Measurements from ENCODE around the gene CACNB3.

DNA sequence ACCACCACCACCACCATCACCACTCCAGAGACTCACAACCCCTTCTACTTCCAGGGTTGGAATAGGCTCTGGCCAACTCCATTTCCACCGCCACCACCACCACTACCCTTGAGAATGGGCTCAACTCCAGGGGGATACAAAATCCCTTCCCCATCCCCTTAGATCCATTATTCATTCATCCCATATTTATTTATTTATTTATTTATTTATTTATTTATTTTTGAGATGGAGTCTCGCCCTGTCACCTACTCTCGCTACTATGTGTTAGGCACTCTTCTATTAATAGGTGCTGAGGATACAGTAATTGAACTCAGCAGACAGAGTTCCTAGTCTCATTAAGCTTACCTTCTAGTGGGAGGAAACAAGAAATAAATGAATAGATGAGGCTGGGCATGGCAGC is 24.6 kb upstream of the CACNB3 start:
- TF ChIP-seq, protein P1, sequence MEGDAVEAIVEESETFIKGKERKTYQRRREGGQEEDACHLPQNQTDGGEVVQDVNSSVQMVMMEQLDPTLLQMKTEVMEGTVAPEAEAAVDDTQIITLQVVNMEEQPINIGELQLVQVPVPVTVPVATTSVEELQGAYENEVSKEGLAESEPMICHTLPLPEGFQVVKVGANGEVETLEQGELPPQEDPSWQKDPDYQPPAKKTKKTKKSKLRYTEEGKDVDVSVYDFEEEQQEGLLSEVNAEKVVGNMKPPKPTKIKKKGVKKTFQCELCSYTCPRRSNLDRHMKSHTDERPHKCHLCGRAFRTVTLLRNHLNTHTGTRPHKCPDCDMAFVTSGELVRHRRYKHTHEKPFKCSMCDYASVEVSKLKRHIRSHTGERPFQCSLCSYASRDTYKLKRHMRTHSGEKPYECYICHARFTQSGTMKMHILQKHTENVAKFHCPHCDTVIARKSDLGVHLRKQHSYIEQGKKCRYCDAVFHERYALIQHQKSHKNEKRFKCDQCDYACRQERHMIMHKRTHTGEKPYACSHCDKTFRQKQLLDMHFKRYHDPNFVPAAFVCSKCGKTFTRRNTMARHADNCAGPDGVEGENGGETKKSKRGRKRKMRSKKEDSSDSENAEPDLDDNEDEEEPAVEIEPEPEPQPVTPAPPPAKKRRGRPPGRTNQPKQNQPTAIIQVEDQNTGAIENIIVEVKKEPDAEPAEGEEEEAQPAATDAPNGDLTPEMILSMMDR (IDR thresholded peaks at IDR 0.05): no peak
- no peak for TF ChIP-seq EZH2 (IDR thresholded peaks at IDR 0.05; ENCODE audit: borderline replicate concordance, insufficient read depth, low read depth, low read length, poor library complexity, severe bottlenecking)
